HEK293T (cell line): Measurements from ENCODE around the gene LGALS14.

Source experiments
- BHLHE40 ChIP-seq: fragments of 450-650 bp; IDR thresholded peaks from 2 replicates; pipeline ENCODE4 v1.6.1; 2016; ENCODE audit warnings: mild to moderate bottlenecking, moderate library complexity, borderline replicate concordance
- HDGF ChIP-seq: fragments of 450-650 bp; IDR thresholded peaks from 2 replicates; pipeline ENCODE4 v1.6.1; 2017; ENCODE audit warnings: antibody characterized with exemption, borderline replicate concordance
- NFRKB ChIP-seq: fragments of 450-650 bp; IDR thresholded peaks from 2 replicates; pipeline ENCODE4 v1.6.1; 2016; ENCODE audit warnings: mild to moderate bottlenecking, moderate library complexity
- PKNOX1 ChIP-seq: fragments of 450-650 bp; IDR thresholded peaks from 2 replicates; pipeline ENCODE4 v1.6.1; 2016
- SUZ12 ChIP-seq: fragments of 450-650 bp; IDR thresholded peaks from 2 replicates; pipeline ENCODE4 v1.6.1; 2016; ENCODE audit warnings: mild to moderate bottlenecking
- TARDBP ChIP-seq: fragments of 450-650 bp; IDR thresholded peaks from 2 replicates; pipeline ENCODE4 v1.6.1; 2016
- ZNF384 ChIP-seq: fragments of 450-650 bp; IDR thresholded peaks from 2 replicates; pipeline ENCODE4 v1.6.1; 2016

- no peak for TF ChIP-seq BHLHE40
- no peak for TF ChIP-seq PKNOX1
- no peak for TF ChIP-seq ZNF384
- no peak for TF ChIP-seq SUZ12
- no peak for TF ChIP-seq NFRKB
- TF ChIP-seq TARDBP: no peak
- no peak for TF ChIP-seq HDGF
Observed at GRCh38 chr19:39661565-39661964, 42.7 kb upstream of the LGALS14 start.
